Lower leg skin (tissue), 3 donors: ENCODE results near the gene VPS26C.

ENCODE experiments used
- CTCF ChIP-seq, 3 donors: fragments of 450-650 bp; IDR thresholded peaks; one replicate each; pipeline ENCODE4 v1.5.1; 2016; ENCODE audit warnings: antibody characterized with exemption in 3 of 3, mild to moderate bottlenecking in 3 of 3, moderate library complexity in 2 of 3
- POLR2A ChIP-seq, 2 donors: fragments of 450-650 bp; IDR thresholded peaks; one replicate each; pipeline ENCODE4 v1.6.1; 2016 to 2017; ENCODE audit warnings: antibody characterized with exemption in 2 of 2, mild to moderate bottlenecking in 1 of 2, moderate library complexity in 1 of 2

GRCh38 chr21:37233551-37234146 lies 33.5 kb downstream of the VPS26C start:
- TF ChIP-seq CTCF (IDR thresholded peaks at IDR 0.05) = no peak
- no peak for TF ChIP-seq POLR2A (IDR thresholded peaks at IDR 0.05)
